Activated naive CD8-positive, alpha-beta T cell treated with anti-CD3 and anti-CD28 coated beads, Interleukin-2, amount 50 U/mL, for 16 hours (primary cell): ENCODE results near the gene CTXN1.

Experiments
- DNase-seq: peaks from one replicate; pipeline ENCODE4 v3.0.0-alpha.2; 2020; ENCODE audit warnings: low read depth, low spot score

The CTXN1 gene

DNA sequence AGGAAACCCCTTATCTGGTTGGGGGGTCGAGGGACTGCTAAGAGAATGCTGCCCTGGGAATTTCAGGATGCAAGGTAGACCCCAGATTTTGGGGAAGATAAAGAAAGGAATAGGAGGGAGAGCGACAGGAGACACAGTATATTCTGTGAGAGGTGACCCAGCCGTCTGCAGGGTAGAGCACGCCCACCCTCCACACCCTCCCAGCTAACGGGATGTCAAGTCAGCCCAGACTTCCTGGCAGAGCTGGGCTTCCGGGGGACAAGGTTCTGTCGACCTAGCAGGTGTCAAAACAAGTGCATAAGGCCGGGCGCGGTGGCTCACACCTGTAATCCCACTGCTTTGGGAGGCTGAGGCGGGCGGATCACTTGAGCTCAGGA is 51.0 kb downstream of the CTXN1 start:
- no peak for DNase-seq
